Skeletal muscle satellite cell (primary cell): Measurements from ENCODE around the gene LY9.

Experiments
- H3K27me3 ChIP-seq: 2 replicates; pipeline ENCODE4 v1.7.0; 2013; ENCODE audit warnings: low read length; ENCODE audit not compliant: control insufficient read depth, insufficient read depth
- H3K36me3 ChIP-seq: 2 replicates; pipeline ENCODE4 v1.7.0; 2013; ENCODE audit warnings: mild to moderate bottlenecking, control low read depth, low read length; ENCODE audit not compliant: insufficient read depth
- H3K4me1 ChIP-seq: 2 replicates; pipeline ENCODE4 v1.7.0; 2013; ENCODE audit warnings: low read length; ENCODE audit not compliant: control insufficient read depth, insufficient read depth
- H3K4me2 ChIP-seq: 2 replicates; pipeline ENCODE4 v1.7.0; 2013; ENCODE audit warnings: mild to moderate bottlenecking, low read length
- H3K4me3 ChIP-seq: 2 replicates; pipeline ENCODE4 v1.7.0; 2013; ENCODE audit warnings: low read length
- H3K9ac ChIP-seq: 2 replicates; pipeline ENCODE4 v1.7.0; 2013; ENCODE audit warnings: mild to moderate bottlenecking, low read depth, low read length, moderate library complexity
- H3K9me3 ChIP-seq: replicated peaks from 2 replicates; pipeline ENCODE4 v1.7.0; 2013; ENCODE audit warnings: mild to moderate bottlenecking, control low read depth, low read length

LY9 gene

GRCh38 chr1:160826546-160826945 is 30.6 kb downstream of the LY9 start:
- Histone ChIP-seq H3K36me3 (no peaks in the 10 kb centered on the region), H3K4me3 (no peak overlapping the region), H3K4me2 (no peak overlapping the region), H3K27me3 (peaks cover 6% of the 10 kb centered on the region), H3K4me1 (no peaks in the 10 kb centered on the region), H3K9me3 (no peaks in the 10 kb centered on the region), H3K9ac (no peak overlapping the region)

GRCh38 chr1:160827418-160827817 is 31.4 kb downstream of the LY9 start:
- H3K36me3 ChIP-seq = no peaks in the 10 kb centered on the region
- H3K9me3 ChIP-seq = no peaks in the 10 kb centered on the region
- no peaks in the 10 kb centered on the region for H3K4me1 ChIP-seq
- H3K4me2 ChIP-seq = no peak overlapping the region
- H3K4me3 ChIP-seq = no peak overlapping the region
- no peak overlapping the region for H3K9ac ChIP-seq
- peaks cover 11% of the 10 kb centered on the region for H3K27me3 ChIP-seq

- Histone ChIP-seq H3K36me3 (no peaks in the 10 kb centered on the region), H3K4me1 (no peaks in the 10 kb centered on the region), H3K9ac (no peak overlapping the region), H3K27me3 (peaks cover 15% of the 10 kb centered on the region), H3K9me3 (no peaks in the 10 kb centered on the region), H3K4me3 (no peak overlapping the region), H3K4me2 (no peak overlapping the region)
These were observed 33.8 kb downstream of the LY9 start for GRCh38 chr1:160829766-160830165.

- no peak overlapping the region for H3K4me2 ChIP-seq
- no peaks in the 10 kb centered on the region for H3K4me1 ChIP-seq
- no peak overlapping the region for H3K9ac ChIP-seq
- H3K27me3 ChIP-seq = peaks cover 15% of the 10 kb centered on the region
- no peaks in the 10 kb centered on the region for H3K36me3 ChIP-seq
- H3K9me3 ChIP-seq = no peaks in the 10 kb centered on the region
- H3K4me3 ChIP-seq = no peak overlapping the region
These were observed 34.6 kb downstream of the LY9 start for GRCh38 chr1:160830321-160831153.

GRCh38 chr1:160834945-160835565 is 39.1 kb downstream of the LY9 start:
- Histone ChIP-seq H3K27me3 (peaks cover 21% of the 10 kb centered on the region), H3K36me3 (no peaks in the 10 kb centered on the region), H3K4me3 (no peak overlapping the region), H3K4me1 (no peaks in the 10 kb centered on the region), H3K9me3 (no peaks in the 10 kb centered on the region), H3K9ac (no peak overlapping the region), H3K4me2 (no peak overlapping the region)

- no peaks in the 10 kb centered on the region for H3K36me3 ChIP-seq
- peaks cover 21% of the 10 kb centered on the region for H3K27me3 ChIP-seq
- no peaks in the 10 kb centered on the region for H3K4me1 ChIP-seq
- H3K4me2 ChIP-seq = no peak overlapping the region
- no peak overlapping the region for H3K9ac ChIP-seq
- no peaks in the 10 kb centered on the region for H3K9me3 ChIP-seq
- no peak overlapping the region for H3K4me3 ChIP-seq
These were observed 39.8 kb downstream of the LY9 start for GRCh38 chr1:160835751-160836150.

GRCh38 chr1:160836561-160836960 is 40.6 kb downstream of the LY9 start:
- Histone ChIP-seq H3K4me1 (no peaks in the 10 kb centered on the region), H3K27me3 (peaks cover 20% of the 10 kb centered on the region), H3K9me3 (no peaks in the 10 kb centered on the region), H3K4me2 (no peak overlapping the region), H3K36me3 (no peaks in the 10 kb centered on the region), H3K4me3 (no peak overlapping the region), H3K9ac (no peak overlapping the region)

- Histone ChIP-seq H3K4me1 (no peaks in the 10 kb centered on the region), H3K9me3 (no peaks in the 10 kb centered on the region), H3K4me3 (no peak overlapping the region), H3K27me3 (peaks cover 17% of the 10 kb centered on the region), H3K36me3 (no peaks in the 10 kb centered on the region), H3K9ac (no peak overlapping the region), H3K4me2 (no peak overlapping the region)
These were observed 41.1 kb downstream of the LY9 start for GRCh38 chr1:160836981-160837557.

GRCh38 chr1:160837558-160838205 is 41.7 kb downstream of the LY9 start:
- Histone ChIP-seq H3K36me3 (no peaks in the 10 kb centered on the region), H3K9ac (no peak overlapping the region), H3K27me3 (peaks cover 14% of the 10 kb centered on the region), H3K4me3 (no peak overlapping the region), H3K9me3 (no peaks in the 10 kb centered on the region), H3K4me2 (no peak overlapping the region), H3K4me1 (no peaks in the 10 kb centered on the region)

GRCh38 chr1:160838888-160839287 is 42.9 kb downstream of the LY9 start:
- Histone ChIP-seq H3K4me1 (no peaks in the 10 kb centered on the region), H3K9me3 (no peaks in the 10 kb centered on the region), H3K4me2 (no peak overlapping the region), H3K36me3 (no peaks in the 10 kb centered on the region), H3K4me3 (no peak overlapping the region), H3K9ac (no peak overlapping the region), H3K27me3 (peaks cover 12% of the 10 kb centered on the region)

- Histone ChIP-seq H3K9me3 (no peaks in the 10 kb centered on the region), H3K4me2 (no peak overlapping the region), H3K27me3 (peaks cover 12% of the 10 kb centered on the region), H3K4me1 (no peaks in the 10 kb centered on the region), H3K4me3 (no peak overlapping the region), H3K9ac (no peak overlapping the region), H3K36me3 (no peaks in the 10 kb centered on the region)
These were observed 43.8 kb downstream of the LY9 start for GRCh38 chr1:160839746-160840145.
